Stimulated activated CD8-positive, alpha-beta memory T cell treated with anti-CD3 and anti-CD28 coated beads, Interleukin-12 subunit alpha, Interleukin-12 subunit beta, amount 100 ng/mL, for 4 hours (primary cell): ENCODE data around the gene SCYL2.
"Not testable (repeated sequence)": the region's sequence is repeated elsewhere in the genome, so short reads cannot be mapped to it uniquely, and the experiment has no call there.

ENCODE experiments used
- DNase-seq: peaks from one replicate; pipeline ENCODE4 v3.0.0-alpha.2; 2020; ENCODE audit warnings: low read depth

Gene SCYL2

DNA sequence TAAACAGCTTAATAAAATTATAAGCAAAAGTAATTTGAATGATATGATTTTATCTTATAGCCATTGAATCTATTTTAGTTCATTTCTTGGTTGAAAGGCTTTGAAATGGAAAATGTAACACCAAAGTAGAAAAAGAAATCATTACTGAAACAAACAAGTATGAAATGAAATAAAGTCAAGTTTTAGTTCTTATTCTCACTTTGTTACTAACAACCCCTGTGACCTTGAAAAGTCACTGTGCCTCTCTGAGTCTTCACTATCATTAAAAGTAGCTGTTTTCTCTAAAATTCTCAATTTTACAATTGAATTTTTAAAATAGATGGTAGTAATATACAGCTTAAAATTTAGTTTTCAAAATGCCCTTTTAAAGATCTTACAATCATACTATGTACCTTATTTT, 57.5 kb downstream of the SCYL2 start:
- DNase-seq = no peak

DNA sequence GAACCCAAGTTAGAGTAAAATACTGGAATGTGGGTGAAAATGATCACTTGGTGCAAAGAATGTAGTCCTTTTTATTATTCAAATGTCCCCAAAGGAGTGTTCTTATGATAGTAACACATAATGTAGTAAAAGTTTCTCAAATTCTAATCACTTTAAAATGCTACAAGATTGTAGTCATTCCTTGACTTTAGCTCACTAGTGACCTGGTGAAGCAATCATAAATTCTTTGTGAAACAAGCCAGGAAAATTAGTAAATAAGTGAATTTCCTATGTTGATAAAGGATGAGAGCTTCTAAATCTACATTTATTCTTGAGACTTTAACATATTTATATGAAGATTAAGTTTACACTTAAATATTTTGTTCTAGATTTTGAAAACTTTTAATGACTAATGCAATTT, 59.2 kb downstream of the SCYL2 start:
- no peak for DNase-seq

DNA sequence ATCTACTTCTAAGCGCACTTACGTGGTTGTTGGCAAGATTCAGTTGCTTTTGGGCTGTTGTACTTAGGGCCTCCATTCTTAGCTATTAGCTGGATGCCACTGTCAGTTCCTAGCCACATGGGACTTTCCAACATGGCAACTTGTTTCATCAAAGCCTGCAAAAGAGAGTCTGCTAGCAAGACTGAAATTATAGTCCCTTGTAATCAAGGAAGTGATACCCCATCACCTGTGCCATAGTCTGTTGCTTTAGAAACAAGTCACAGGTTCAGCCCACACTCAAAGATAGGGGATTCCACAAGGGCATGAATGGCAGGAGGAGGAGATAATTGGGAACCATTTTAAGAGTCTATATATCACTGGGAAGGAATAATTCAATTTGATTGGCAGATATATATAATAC, 62.8 kb downstream of the SCYL2 start:
- DNase-seq = no peak

DNA sequence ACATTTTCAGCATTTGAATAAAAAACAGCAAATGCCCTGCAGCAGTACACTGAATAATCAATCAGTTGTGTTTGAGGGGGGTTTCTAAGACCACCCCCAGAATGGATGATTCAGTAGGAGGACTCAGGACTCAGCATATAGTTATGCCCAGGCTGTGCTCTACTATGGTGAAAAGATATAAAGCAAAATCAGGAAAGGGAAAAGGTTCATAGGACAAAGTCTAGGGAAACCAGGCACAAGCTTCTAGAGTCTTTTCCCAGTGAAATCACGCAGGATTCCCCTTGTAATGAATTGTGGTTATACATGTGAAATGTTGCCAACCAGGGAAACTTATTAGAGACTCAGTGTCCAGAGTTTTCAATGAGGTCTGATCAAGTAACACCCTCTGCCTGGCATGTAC, 64.9 kb downstream of the SCYL2 start:
- no peak for DNase-seq

DNA sequence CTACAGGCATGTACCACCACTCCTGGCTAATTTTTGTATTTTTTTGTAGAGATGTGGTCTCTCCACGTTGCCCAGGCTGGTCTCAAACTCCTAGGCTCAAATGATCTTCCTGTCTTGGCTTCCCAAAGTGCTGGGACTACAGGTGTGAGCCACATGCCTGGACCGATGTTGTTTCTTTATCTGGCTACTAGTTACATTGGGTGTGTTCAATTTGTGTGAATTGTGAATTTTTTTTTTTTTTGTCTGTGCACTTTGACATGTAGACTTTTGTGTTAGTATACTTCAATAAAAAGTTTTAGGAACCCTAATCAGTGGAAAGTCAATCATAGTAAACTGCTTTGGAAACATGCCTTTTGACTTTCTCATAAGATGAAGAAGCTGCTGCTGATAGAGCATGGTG, 65.9 kb downstream of the SCYL2 start:
- no peak for DNase-seq

DNA sequence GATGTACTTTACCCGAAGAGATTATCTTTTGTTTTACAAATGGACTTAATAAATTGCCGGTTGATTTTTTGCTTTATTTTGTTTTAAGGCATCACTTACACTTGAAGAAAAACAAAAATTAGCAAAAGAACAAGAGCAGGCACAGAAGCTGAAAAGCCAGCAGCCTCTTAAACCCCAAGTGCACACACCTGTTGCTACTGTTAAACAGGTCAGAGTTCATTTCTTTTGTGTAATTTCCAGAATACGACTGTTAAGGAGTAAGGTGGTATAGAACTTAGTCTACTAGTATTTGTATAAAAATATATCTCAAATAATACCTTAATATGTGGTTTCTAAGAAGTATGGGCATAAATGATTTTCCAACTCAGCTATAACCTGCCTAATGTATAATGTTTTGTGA, 70.3 kb downstream of the SCYL2 start:
- DNase-seq = no peak

DNA sequence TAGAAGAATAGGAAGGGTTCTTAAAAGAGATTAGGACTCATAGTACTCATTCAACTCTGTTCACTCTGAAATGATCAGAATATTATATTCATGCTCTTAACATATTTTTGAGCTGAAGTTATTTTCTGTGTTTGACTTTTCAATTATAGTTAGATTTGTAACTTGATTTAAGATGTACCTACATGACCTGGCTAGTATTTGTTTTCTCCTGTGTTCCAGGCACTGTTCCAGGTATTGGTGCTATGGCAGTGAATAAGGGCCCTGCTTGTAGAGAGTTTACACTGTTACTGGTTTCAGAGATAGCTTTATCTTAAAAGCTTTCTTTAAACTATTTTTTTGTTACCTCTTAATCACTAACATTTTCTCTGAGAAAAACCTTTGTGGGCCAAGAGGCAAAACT, 70.8 kb downstream of the SCYL2 start:
- DNase-seq = no peak

DNA sequence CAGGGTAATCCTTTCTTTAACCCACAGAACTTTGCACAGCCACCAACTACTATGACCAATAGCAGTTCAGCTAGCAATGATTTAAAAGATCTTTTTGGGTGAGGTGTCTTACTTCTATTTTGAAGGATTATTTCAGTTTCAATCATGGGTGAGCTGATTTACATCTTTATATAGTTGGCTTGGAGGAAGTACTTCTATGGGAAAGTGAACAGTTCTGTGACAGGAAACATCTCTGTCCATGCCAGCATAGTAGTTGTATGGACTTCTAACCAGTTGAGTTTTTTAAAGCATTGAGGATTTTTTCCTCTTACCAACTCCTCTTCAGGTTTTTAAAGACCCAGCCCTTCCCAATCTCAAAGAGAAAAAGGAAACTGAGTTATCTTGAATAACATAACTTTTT, 72.1 kb downstream of the SCYL2 start:
- no peak for DNase-seq

DNA sequence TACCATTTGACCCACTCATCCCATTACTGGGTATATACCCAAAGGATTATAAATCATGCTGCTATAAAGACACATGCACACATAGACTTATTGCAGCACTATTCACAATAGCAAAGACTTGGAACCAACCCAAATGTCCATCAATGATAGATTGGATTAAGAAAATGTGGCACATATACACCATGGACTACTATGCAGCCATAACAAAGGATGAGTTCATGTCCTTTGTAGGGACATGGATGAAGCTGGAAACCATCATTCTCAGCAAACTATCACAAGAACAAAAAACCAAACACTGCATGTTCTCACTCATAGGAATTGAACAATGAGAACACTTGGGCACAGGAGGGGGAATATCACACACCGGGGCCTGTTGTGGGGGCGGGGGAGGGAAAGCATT, 75.9 kb downstream of the SCYL2 start:
- DNase-seq = not testable (repeated sequence)

DNA sequence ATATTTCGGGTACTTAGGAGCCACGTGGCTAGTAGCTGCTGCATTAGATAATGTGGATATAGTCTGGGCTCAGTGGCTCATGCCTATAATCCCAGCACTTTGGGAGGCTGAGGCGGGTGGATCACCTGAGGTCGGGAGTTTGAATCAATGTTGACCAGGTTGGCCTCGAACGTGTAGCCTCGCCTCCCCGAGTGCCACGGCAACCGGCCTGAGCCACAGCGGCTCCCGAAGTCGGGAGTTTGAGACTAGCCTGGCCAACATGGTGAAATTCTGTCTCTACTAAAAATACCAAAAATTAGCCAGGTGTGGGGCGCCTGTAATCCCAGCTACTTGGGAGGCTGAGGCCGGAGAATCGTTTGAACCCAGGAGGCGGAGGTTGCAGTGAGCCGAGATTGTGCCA, 77.4 kb downstream of the SCYL2 start:
- DNase-seq = not testable (repeated sequence)

DNA sequence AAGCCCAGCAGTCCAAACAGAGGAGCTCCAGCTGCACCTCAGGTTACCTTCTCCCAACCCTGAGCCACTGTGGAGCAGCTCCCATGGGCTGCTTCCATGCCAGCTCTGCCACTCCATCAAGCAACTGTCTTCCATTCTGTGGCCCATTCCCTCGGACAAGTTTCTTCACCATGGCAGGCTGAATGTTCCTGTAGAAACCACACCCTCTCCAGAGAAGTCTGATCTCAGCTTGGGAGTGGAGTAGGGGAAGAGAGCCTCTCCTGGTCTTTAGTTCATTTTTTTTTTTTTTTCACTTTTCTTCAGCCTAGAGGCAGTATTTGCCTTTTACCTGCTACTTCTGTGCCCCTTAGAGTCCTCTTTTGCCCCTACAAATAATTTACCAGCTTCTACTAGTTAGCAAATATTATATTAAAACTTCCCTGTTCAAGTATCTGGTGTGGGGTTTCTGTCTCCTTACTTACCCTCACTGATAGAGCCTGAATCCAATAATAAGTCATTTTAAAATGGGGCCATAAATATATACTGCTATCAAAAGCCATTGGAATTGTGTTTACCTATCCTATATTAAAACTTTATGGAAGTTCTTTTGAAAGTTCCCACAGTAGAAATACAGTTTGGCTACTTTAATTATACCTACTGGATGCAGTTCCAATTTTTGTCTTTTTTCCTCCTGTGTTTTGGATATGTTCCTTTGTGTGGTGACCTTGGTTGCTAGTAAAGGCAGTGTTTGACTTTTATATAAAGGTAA, 78.2 kb downstream of the SCYL2 start:
- DNase-seq = no peak

DNA sequence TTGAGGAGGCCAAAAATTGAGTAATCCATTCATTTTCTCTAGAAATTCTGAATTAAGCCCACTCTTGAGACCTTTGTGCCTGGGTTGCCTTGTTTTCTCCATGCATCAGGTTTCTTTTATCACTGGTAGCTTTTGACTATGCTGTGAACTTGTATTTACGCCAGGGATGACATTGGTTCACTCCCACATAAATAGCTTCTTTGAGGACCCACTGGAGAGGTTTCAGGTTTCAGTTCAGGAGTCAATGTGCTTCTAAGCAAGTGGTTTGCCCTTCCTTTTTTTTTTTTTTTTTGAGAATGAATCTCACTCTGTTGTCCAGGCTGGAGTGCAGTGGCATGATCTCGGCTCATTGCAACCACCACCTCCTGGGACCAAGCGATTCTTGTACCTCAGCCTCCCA, 79.7 kb downstream of the SCYL2 start:
- no peak for DNase-seq

DNA sequence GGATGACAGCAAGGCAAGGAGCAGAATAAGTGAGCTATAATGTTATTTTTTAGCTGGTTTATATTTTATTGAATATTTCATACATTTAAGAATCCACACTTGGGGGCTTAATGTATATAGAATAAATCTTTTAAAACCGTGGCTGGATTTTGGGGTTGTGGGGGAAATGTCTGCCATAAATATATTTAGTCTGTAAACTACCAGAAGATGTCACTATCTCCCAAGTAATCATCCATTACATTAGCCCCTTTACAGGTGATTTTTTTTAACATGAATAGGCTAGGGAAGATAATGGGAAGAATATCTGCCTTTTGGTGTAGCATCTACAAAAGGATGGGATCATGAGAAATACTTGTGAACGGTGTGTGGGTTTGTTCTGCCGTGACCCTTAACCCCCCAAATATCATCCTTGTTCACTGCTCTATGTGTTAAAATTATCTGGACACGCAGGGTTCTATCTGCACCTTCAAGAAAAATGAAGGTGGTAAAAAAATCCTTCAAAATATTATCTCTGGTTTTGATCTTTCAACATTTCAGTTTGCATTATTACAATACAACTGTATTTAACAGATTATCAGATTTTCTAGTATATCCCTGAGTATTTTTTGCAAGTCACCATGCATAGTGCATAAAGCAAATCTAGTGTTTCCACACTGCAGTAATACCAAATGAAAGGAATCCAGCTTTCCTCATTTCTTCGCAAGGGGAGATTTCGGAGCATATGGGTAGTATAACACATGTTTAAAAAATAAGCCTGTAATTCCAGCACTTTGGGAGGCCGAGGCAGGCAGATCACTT, 81.9 kb downstream of the SCYL2 start:
- no peak for DNase-seq

DNA sequence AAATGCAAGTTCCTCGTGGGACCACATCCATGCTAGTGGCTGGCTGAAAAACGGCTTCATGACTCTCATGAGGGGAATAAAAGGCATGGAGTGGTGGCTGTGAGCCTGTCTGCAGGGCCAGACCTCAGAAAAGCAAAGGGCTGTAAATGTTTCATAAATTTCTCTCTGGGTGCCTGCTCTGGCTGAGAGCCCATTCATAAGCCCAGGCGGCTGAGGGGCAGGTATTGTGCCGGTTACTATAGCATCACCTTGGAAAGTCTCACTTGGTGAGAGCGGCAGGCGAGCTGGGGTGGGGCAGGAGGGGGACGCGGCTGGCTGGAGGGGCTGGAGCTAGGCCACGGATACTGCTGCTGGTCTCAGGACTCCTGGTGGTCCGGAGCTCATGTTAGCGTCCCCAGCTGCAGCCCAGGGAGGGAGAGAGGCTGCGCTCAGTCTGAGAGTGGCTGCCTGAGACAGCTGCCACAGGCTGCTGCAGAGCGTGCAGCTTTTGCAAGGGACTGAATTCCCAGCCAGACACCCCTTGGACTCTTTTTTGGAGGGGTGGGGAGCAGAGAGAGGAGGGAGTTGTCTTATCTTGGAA, 89.8 kb downstream of the SCYL2 start, which contains the start of gene SLC17A8:
SLC17A8 (plus strand) TSS at position 431 of the 580 bp plus-strand sequence. CDS start 318 bp downstream, outside the sequence.
- DNase-seq = no peak

DNA sequence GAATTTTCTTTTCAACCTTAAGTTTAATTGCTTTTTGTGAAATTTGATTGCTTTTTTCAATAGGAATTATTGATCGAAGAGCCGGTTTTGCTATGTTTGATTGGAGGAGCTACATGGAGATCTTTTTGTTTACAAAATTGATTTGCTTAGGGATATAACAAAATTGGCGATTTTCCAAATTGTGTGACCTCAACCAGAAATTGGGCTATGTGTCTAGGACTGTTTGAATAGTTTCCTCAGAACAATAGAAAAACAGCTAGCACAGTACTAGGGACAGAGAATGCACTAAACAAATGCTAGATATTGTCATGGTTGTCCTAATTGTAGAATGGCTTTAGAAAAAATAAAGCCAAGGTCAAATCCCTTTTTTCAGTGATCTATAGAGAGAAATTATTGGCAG, 92.3 kb downstream of the SCYL2 start:
- DNase-seq = no peak

DNA sequence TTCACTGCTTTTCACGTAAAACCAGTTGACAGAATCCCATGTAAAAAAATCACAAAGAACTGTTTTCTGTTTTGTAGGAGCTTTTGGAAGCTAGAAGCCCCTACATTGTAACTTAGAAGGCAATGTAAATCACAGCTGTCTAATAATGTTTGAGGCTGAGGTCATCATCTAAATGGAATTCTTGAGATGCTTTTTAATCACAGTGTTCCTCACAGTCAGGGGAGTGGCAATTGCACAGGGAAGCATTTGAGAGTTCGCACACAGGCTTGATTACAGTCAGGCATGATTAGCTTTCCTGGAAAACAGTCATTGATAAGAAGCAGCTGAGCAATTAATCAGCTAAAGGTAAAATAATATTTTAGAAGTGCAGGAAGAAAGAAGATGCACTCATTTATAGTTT, 92.8 kb downstream of the SCYL2 start:
- DNase-seq = no peak

DNA sequence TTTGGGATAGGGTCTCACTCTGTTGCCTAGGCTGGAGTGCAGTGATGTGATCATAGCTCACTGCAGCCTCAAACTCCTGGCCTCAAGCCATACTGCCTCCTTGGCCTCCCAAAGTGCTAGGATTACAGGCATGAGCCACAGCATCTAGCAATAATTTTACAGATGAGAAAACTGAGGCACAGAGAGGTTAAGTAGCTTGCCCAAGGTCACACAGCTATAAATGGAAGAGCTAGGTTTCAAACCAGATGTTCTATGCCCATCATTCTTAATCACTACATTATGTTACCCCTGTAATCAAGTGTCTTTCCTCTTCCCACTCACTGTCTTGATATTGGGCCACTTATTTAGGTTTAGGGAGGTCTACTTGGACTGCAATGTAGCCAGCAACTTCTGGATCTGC, 93.5 kb downstream of the SCYL2 start:
- DNase-seq = no peak

DNA sequence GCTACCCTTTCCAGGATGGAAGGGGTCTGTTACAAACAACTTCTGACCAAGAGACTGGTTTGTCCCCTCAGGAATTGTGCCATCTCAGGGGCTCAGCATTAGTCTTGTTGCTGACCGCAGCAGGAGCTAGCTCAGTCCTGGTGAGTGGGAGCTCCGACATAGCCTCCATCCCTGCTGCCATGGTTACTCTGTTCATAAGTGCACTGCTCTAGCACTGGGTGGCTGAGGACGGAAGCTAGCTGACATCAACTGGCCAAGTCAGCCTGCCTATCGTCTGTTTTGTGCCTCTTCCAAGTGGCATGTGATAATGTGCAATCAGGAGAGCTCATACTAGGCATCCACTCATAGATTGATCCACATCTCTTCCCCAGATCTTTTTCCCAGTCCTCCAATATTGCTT, 97.3 kb downstream of the SCYL2 start:
- no peak for DNase-seq

DNA sequence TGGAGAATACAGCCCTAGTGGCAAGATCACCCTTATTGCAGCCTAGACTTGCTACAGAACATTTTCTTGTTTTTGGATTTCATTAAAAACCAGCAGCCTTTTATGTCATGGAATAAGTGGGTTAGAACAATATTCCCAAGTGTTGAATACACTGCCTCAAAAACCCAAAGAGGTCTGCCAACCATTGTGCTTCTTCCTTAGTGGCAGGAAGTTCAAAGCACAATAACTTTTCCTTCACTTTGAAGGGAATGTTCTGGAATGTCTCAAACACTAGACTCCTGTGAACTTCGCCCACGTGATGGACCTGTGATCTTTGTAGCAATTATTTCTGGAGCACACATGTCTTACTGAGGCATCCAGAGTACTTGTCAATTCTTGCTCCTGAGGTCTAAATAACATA, 98.4 kb downstream of the SCYL2 start:
- DNase-seq = no peak

DNA sequence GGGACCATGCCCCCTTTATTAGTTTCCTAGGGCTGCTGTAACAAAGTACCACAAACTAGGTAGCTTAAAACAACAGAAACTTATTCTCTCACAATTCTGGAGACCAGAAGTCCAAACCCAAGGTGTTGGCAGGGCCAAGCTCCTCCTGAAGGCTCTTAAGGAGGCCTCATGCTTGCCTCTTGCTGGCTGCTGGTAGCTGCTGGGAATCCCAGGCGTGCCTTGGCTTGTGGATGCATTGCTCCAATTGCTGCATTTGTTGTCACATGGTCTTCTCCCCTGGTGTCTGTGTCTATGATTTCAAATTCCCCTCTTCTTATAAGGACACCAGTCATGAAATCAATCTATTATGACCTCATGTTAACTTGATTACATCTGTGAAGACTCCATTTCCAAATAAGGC, 101.1 kb downstream of the SCYL2 start:
- DNase-seq = no peak

DNA sequence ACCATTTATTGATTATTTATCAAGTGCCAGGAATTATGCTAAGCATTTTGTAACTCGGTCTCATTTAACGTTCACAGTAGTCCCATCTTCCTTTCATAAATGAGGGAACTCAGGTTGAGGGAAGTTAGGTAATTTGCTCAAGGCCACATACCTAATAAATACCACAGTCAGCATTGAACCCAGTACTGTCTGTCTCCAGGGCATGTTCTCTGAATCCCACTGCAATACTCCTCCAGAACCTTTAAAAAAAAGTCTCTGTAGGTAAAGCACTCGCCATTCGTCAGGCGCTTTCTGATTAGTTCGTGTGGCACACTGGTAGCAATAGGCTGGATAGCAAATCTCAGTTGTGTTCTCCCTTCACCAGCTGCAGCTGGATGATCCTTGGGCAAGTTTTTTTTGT, 104.2 kb downstream of the SCYL2 start:
- DNase-seq = no peak

DNA sequence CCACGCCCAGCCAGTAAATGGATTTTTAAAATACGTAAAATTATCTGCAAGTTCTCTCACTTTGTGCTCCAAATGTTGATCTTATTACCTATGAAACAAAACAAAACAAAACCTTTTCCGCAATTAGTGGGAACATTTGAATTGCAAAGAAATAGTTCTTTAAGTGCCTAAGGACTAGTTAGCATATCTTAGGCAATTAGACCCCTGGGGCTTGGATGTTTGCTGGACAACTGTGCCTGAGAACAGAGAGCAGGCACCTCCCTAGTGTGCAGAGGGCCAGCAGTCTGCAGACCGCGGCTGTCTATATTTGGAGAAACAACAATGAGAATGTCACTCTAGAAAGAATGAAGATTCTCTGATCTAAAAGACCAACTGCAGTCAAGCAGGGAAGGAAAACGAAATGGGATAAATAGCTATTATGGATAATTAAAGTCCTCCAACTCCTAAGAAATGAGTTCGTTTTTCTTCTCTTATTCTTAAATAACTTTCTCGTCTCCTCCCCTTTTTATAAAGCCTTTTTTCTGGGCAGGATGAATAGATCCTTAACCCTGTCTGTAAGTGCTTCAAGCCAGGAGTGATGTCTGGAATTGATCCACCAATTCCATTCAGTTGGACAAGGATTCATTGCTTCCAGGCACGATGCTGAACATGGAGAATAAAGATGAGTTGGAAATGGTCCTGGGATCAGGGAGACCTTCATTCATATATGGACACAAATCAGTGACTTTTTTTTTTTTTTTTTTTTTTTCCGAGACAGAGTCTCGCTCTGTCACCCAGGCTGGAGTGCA, 106.1 kb downstream of the SCYL2 start:
- no peak for DNase-seq
